Tibial nerve (tissue), 3 donors: ENCODE data around the gene LYRM9.

Experiments
- POLR2A ChIP-seq, 2 donors: fragments of 450-650 bp; IDR thresholded peaks; one replicate each; pipeline ENCODE4 v1.6.1; 2017; ENCODE audit warnings: antibody characterized with exemption in 2 of 2, mild to moderate bottlenecking in 2 of 2, moderate library complexity in 2 of 2
- TF ChIP-seq, protein P1 (sequence below), 5 experiments: fragments of 200-600 bp in 3 of 5; fragments of 450-650 bp in 2 of 5; sonication (generic) in 3 of 5; IDR thresholded peaks; one replicate each; pipeline ENCODE4 v1.5.1; 2016 to 2019; ENCODE audit warnings: antibody characterized with exemption in 5 of 5, mild to moderate bottlenecking in 3 of 5, moderate library complexity in 2 of 5

DNA sequence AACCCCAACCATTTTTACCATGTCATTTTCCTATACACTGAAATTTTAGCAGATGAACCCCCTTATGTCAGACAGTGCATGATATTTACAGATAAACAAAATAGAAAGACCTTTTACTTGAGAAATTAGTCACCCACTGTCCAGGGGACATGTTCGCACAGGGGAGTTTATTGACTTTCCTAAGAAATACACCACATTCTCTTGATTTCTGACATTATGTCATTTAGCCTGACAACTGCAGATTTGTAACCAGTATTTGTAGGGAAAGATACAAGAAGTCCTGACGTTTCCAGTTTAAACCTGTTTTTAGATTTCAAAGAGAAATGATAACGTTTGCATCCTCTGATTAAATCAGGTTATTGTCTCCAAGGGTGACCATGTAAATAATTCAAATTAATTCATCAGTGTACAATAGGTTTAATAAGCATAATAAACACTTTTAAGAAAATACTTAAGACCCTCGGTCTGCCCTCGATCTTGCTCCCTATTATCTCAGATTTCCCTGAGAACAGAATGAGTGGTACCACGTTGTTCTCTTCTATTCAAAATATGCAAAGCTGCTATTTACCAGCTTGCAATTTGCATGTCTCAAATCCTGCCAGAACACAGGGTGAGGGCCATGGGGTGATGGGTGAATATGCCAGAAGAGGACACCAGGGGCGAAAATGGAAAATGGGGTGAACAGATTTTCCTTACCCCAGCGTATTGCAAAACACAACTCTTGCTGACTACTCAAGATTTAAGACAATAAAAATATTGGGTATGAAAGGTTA is 2.1 kb upstream of the LYRM9 start:
- no peak for TF ChIP-seq POLR2A (IDR thresholded peaks at IDR 0.05)
- TF ChIP-seq, protein P1, sequence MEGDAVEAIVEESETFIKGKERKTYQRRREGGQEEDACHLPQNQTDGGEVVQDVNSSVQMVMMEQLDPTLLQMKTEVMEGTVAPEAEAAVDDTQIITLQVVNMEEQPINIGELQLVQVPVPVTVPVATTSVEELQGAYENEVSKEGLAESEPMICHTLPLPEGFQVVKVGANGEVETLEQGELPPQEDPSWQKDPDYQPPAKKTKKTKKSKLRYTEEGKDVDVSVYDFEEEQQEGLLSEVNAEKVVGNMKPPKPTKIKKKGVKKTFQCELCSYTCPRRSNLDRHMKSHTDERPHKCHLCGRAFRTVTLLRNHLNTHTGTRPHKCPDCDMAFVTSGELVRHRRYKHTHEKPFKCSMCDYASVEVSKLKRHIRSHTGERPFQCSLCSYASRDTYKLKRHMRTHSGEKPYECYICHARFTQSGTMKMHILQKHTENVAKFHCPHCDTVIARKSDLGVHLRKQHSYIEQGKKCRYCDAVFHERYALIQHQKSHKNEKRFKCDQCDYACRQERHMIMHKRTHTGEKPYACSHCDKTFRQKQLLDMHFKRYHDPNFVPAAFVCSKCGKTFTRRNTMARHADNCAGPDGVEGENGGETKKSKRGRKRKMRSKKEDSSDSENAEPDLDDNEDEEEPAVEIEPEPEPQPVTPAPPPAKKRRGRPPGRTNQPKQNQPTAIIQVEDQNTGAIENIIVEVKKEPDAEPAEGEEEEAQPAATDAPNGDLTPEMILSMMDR (IDR thresholded peaks at IDR 0.05): no peak
